Fibroblast of skin of back (primary cell): ENCODE results near the gene PHACTR2.
A peak's percentile ranks its signal among the peaks of the same experiment; 100 is the strongest.
"Not testable (repeated sequence)": the region's sequence is repeated elsewhere in the genome, so short reads cannot be mapped to it uniquely, and the experiment has no call there.

Experiments used
- DNase-seq: peaks from one replicate; pipeline ENCODE4 v3.0.0-alpha.2; 2013

PHACTR2 gene

DNA sequence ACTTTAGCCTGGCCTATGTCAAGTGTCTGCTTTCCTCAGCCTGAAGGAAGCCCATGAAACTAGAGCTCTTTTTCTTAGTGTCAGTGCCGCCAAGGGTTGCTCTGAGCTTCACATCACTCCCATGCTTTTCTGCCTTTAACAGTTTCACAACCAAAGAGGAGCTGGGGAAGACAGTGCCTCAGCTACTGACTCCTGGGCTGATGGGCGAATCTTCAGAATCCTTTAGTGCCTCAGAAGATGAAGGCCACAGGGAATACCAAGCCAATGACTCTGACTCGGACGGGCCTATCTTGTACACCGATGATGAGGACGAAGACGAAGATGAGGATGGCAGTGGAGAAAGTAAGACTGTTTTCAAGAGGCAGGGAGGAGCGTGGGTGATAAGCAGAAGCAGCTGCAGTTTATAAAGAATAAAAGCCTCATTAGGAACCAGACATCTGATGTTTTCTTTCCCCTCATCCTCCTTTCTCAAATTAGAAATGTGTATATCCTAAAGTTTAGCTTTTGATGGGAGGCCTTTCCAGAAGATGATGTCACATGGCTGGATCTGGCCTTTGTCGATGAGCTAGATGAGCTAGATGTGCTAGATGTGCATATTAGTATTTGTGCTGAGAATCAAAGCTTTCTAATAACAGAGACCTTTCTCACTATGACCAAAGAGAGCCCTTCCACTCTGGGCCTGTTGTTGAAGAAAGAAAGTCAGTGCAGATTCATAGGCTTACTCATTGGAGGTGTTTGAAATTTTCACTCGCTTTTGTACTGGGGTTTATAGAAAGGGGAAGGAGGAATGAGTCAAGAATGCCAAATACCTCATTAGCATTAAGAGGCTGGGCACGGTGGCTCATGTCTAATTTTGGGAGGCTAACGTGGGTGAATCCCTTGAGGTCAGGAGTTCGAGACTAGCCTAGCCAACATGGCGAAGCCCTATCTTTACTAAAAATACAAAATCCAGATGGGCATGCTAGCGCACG is 94.6 kb downstream of the PHACTR2 start:
- DNase-seq: no peak

DNA sequence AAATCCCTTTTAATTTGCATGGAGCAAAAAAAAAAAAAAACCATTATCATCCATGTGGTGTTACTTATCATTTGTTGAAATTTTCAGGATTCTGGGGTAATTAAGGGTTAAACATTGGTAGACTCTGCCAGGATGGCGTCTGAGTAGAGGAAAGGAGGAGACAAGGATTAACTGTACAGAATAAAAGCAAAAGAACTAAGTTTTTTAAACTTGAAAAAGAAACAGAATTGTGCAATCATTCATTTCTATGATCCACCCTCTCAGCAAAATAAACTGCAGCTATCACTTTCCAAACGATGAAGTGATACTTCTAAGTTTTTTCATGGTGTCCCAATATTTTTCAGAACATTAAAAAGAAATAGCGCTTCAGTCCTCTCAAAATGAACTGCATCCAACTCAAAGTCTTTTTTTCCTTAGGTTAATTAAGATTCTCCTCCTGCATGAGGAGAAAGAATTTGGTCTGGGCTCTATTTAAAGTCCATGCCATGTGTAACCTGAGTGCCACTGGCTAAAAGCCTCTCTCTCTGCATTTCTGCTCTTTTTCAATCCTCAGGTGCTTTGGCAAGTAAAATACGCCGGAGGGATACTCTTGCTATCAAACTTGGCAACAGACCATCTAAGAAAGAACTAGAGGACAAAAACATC is 95.9 kb downstream of the PHACTR2 start:
- DNase-seq: no peak

GRCh38 chr6:143774347-143774746 is 96.6 kb downstream of the PHACTR2 start:
- no peak for DNase-seq

DNA sequence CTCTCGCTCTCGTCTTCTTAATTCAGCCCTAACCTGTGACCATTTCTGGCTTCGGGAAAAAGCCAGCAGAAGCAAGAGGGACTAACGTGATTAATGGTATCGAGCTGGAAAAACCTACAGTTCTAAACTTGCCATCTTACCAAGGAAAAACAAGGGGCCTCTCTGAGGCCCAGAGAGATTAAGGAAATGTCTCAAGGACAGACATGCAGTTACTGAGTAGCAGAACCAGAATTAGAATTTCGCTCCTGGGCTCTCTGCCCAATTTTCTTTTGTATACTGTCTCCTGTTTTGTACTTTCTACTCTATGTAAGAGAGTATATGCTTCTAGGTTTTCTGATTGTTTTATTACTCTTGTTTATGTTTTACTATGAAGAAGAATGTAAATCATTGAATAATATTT is 97.6 kb downstream of the PHACTR2 start:
- DNase-seq: no peak

- no peak for DNase-seq
These were observed 101.2 kb downstream of the PHACTR2 start for GRCh38 chr6:143778926-143779325.

DNA sequence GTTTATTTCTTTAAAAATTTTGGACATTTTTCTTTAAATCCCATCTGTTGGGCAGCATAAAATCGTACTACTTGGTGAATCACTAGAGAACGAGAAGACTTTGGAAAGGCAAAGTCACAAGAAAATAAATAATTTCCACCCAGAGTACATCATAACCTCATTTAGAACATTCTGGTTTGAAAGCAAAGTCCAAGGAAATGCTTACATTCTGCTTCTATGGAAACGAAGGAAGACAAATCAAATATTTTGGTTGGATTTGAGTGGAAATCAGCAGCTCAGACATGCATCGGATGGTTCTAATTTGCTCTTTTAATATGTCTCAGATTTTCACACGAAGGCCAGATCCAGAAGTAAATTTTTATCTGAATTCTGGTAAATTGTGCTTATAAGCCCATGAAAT is 104.7 kb downstream of the PHACTR2 start:
- DNase-seq: peak; percentile 27

GRCh38 chr6:143783077-143783476 is 105.3 kb downstream of the PHACTR2 start:
- no peak for DNase-seq

DNA sequence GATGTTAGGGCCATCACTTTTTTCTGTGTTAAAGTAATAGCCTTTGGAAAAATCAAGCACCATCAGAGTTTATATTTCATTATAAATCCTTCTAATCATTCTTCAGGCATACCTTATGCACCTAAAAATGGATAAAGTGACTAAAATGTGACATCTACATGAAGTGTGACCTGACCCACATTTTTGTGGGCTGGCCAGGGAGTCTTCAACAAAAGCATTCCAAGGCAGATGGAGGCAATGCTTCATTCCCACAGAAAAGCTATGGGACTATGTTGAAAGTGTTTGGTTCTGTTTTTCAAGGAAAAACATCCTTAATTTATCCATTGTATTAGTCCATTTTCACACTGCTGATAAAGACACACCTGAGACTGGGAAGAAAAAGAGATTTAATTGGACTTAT is 106.6 kb downstream of the PHACTR2 start:
- DNase-seq: no peak

DNA sequence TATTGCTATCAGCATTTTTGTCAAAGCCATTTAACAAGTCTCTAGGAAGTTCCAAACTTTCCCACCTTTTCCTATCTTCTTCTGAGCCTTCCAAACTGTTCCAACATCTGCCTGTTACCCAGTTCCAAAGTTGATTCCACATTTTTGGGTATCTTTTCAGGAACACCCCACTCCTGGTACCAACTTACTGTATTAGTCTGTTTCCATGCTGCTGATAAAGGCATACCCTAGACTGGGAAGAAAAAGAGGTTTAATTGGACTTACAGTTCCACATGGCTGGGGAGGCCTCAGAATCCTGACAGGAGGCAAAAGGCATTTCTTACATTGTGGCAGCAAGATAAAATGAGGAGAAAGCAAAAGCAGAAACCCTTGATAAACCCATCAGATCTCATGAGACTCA is 108.6 kb downstream of the PHACTR2 start:
- not testable (repeated sequence) for DNase-seq

GRCh38 chr6:143792402-143793279 is 114.9 kb downstream of the PHACTR2 start:
- no peak for DNase-seq

DNA sequence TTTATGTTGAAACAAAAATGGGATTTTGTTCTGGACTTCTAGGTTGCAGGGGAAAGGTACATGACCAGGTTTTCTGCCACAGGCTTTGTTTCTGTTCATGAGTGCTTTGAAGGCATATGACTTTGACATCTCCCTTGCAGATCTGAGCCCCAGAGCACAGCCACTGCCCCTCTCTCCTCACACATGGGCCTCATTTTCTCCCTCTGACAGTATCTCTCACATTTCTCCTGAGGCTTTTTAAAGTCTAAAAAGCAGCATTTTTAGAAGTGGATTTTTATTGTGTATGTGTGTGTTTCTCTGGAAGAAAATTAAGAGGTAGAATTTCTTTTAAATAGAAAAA is 115.5 kb downstream of the PHACTR2 start:
- no peak for DNase-seq

DNA sequence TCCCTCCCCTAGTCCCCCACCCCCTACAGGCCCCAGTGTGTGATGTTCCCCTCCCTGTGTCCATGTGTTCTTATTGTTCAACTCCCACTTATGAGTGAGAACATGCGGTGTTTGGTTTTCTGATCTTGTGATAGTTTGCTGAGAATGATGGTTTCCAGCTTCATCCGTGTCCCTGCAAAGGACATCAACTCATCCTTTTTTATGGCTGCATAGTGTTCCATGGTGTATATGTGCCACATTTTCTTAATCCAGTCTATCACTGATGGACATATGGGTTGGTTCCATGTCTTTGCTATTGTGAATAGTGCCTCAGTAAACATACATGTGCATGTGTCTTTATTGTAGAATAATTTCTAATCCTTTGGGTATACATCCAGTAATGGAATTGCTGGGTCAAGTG is 118.8 kb downstream of the PHACTR2 start:
- DNase-seq: not testable (repeated sequence)

GRCh38 chr6:143798487-143798886 is 120.7 kb downstream of the PHACTR2 start:
- DNase-seq: not testable (repeated sequence)

GRCh38 chr6:143802833-143803565 is 125.2 kb downstream of the PHACTR2 start:
- peak; percentile 3 for DNase-seq

DNA sequence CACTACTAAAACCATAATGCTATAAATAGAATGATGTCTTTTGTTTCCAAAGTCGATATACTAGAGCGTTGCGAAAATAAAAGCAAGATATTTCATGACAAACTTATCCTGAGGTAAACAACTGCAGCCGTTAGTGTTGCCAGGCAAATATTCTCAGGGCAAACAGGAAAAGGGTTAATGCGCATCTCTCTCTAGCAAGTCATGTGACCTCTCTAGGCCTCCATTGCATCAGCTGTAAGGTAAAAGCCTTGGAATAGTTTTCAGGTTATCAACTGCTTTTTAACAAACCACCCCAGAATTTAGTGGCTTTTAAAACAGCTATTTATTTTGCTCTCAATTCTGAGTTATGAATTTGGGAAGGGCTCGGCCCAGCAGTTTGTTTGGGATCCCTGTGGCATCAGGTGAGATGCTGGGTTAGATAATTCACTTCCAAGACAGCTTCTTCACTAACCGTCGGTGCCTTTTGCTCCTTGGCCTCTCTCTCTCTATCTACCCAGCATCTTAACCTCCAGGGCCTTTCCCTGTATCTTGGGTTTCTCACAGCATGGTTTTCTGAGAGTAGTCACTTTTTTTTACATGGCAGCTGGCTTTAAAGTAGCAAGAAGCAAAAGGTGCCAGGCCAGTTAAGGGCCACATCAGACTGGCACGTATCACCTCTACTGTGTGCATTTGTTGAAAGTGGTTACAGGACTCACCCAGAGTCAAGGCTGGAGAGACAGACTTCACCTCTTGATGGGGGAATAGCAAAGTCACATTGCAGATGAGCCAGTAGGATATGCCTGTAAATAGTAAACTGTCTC is 126.2 kb downstream of the PHACTR2 start:
- DNase-seq: no peak

GRCh38 chr6:143804835-143805239 is 127.1 kb downstream of the PHACTR2 start:
- DNase-seq: peak; percentile 3

DNA sequence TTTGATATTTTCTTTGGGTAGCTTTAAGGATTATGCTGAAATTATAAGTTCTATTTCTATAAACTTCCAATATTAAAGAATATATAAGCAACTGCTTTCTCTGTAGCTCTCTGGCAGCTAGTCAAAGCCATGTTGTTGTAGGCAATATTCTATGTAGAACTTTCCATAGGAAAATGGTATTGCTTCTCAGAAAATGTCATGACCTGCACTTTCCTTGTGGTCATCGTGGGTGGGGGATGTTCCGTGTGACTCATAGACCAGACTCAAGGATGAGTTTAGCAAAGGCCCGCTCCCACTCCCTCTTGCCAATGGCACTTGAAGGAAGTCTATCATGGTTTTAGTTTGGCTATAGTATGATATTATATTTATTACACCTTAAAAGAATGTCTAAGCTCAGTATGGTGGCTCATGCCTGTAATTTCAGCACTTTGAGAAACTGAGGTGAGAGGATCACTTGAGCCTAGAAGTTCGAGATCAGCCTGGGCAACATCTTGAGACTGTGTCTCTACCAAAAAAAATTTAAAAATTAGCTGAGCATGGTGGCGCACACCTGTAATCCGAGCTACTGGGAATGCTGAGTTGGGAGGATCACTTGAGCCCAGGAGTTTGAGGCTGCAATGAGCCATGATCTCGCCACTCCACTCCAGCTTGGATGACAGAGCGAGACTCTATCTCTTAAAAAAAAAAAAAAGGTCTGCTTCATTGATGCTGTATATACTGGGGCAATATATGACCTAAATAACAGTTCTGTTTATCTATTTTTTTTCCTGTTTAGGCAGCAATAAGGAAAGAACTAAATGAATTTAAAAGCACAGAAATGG is 128.7 kb downstream of the PHACTR2 start:
- peak; percentile 80 for DNase-seq

DNA sequence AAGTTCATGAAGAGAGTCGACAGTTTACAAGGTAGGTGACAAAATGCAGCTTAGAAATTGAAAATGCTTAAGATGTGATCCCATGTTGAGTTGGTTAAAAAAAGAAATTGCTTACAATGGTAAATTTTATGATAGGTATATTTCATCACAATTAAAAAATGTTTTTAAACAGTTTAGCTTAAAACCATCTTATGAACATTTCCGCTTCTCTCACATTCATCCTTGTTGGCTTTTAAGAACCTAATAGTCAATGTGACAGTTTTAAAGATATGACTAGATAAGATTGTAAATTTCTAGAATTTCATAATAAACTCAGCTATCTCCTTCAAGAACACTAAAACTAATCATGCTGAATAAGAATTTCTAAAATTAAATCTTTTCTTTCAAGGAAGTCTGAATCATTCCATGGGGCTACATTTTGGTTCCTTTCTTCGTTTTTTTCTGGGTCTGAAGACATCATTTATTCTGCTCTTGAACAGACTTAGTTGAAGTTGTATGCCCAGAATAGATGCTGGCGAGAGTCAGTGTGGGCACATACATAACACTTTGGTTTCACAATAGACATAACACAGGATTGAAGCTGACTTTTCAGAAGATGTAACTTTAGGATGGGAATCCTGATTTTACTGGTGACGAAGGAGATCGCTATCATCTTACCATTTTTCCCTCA is 129.5 kb downstream of the PHACTR2 start:
- no peak for DNase-seq

GRCh38 chr6:143810745-143811144 is 133.0 kb downstream of the PHACTR2 start:
- DNase-seq: no peak
